Astrocyte (in vitro differentiated cells and primary cell): Measurements from ENCODE around the gene ASAP2.

Experiments
- EZH2 ChIP-seq: IDR thresholded peaks from 2 replicates; pipeline ENCODE4 v1.6.1; 2012; ENCODE audit warnings: mild to moderate bottlenecking, low read length, inconsistent platforms; ENCODE audit not compliant: insufficient read depth
- TF ChIP-seq, protein P1 (sequence below): IDR thresholded peaks from 2 replicates; pipeline ENCODE4 v1.5.1; 2011; ENCODE audit warnings: low read depth, mild to moderate bottlenecking, inconsistent platforms, low read length, moderate library complexity; ENCODE audit not compliant: insufficient read depth

DNA sequence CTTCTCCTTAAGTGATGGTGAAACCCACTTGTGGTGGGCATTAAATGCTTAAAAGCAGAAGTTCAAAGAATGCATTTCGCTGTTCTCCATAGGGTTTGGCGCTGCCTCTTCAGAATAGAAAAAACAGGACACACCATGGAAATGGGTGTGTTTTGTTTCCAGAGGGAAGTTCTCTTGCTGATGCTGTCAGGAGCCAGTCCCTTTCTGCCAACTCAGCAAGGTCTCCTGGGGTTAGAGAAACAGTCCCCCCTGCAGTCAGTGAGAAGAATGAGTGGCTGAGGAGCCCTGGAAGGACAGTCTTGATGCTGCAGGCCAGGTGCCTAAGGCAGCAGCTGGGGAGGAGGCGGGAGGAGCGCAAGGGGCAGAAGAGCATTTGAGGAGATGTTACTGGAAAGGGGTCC, 37.8 kb upstream of the ASAP2 start:
- TF ChIP-seq, protein P1, sequence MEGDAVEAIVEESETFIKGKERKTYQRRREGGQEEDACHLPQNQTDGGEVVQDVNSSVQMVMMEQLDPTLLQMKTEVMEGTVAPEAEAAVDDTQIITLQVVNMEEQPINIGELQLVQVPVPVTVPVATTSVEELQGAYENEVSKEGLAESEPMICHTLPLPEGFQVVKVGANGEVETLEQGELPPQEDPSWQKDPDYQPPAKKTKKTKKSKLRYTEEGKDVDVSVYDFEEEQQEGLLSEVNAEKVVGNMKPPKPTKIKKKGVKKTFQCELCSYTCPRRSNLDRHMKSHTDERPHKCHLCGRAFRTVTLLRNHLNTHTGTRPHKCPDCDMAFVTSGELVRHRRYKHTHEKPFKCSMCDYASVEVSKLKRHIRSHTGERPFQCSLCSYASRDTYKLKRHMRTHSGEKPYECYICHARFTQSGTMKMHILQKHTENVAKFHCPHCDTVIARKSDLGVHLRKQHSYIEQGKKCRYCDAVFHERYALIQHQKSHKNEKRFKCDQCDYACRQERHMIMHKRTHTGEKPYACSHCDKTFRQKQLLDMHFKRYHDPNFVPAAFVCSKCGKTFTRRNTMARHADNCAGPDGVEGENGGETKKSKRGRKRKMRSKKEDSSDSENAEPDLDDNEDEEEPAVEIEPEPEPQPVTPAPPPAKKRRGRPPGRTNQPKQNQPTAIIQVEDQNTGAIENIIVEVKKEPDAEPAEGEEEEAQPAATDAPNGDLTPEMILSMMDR = no peak
- TF ChIP-seq EZH2 = no peak
